Uterine smooth muscle cell (primary cell): ENCODE results near the gene HK3. TPM values are rescaled to one million over a fixed set of nuclear protein-coding genes. Genes with fewer than 3 reads are reported as not detected.

Experiments
- total RNA-seq: library from RNA; depleted of rRNA; stranded (reverse); fragments of >200 nt; gene quantifications from 2 replicates; pipeline ENCODE4 v1.2.3, GENCODE V29; 2014

The HK3 gene, protein sequence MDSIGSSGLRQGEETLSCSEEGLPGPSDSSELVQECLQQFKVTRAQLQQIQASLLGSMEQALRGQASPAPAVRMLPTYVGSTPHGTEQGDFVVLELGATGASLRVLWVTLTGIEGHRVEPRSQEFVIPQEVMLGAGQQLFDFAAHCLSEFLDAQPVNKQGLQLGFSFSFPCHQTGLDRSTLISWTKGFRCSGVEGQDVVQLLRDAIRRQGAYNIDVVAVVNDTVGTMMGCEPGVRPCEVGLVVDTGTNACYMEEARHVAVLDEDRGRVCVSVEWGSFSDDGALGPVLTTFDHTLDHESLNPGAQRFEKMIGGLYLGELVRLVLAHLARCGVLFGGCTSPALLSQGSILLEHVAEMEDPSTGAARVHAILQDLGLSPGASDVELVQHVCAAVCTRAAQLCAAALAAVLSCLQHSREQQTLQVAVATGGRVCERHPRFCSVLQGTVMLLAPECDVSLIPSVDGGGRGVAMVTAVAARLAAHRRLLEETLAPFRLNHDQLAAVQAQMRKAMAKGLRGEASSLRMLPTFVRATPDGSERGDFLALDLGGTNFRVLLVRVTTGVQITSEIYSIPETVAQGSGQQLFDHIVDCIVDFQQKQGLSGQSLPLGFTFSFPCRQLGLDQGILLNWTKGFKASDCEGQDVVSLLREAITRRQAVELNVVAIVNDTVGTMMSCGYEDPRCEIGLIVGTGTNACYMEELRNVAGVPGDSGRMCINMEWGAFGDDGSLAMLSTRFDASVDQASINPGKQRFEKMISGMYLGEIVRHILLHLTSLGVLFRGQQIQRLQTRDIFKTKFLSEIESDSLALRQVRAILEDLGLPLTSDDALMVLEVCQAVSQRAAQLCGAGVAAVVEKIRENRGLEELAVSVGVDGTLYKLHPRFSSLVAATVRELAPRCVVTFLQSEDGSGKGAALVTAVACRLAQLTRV
- not detected in 2 replicates for total RNA-seq

GRCh38 chr5:176899296-176899891, at the start of gene HK3:
Gene HK3 (minus strand): TSS chr5:176899346. CDS start chr5:176896159, 3,187 bp downstream.

Other genes with a start within 250 kb of the HK3 start
- not detected in 2 replicates for gene UNC5A, start 88.8 kb downstream of the HK3 start, total RNA-seq
- 31.9 and 38.0 TPM in 2 replicates for gene UIMC1, start 107.4 kb upstream of the HK3 start, total RNA-seq
- 12.7 and 14.3 TPM in 2 replicates for gene ZNF346, start 123.3 kb upstream of the HK3 start, total RNA-seq
- 0.62 and 0.66 TPM in 2 replicates for gene FGFR4, start 187.6 kb upstream of the HK3 start, total RNA-seq
- 43.8 and 47.0 TPM in 2 replicates for gene NSD1, start 234.4 kb upstream of the HK3 start, total RNA-seq